NCI-H1092 (cell line): ENCODE results near the gene ACKR3.
A peak's percentile ranks its signal among the peaks of the same experiment; 100 is the strongest.

Source experiments
- DNase-seq: peaks from one replicate; lab custom pipeline; 2025; lab: John Stamatoyannopoulos, UW

Gene ACKR3

DNA sequence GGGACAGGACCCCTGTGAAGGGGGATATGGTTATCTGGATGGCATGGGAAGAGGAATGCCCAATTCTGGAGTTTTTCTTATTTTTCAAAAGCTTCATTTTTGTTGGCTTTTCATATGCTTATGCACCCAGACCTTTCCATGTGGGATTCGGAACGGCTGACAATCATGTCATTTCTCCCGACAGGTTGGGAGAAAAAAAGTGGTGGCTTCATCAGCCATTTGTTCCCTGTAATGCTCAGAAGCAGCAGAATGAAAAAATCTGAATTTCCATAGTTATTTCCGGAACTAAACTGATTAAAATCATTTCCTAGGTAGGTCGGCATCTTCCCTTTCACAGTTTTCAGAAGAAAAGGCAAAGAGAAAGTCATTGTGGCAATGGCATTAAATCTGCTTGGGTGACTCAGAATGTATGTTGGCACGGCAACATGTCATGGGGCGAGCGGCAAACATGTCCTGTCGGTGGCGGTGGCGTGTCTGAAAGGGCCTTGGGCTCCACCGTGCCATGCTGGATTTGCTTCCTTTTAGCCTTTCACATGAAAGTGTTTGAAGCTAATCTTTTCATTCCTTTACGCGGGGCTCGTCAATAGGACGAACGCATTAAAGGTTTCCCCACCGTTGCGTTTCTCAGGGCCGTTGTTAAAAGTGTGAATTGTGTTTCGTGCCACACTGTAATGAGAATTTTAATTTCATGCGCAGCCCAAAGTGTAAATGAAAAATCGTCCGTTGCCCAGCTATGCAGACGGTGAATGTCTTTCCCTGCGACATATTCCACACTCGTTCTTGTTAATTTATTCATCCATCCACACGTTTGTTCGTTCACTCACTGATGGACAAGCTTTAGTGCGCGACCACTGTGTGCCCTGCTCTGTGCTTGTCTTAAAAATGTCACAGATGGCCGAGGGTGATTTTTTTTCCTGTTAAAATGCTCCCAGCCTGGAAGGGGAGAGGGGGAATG lies 18.5 kb downstream of the ACKR3 start:
- no peak for DNase-seq

DNA sequence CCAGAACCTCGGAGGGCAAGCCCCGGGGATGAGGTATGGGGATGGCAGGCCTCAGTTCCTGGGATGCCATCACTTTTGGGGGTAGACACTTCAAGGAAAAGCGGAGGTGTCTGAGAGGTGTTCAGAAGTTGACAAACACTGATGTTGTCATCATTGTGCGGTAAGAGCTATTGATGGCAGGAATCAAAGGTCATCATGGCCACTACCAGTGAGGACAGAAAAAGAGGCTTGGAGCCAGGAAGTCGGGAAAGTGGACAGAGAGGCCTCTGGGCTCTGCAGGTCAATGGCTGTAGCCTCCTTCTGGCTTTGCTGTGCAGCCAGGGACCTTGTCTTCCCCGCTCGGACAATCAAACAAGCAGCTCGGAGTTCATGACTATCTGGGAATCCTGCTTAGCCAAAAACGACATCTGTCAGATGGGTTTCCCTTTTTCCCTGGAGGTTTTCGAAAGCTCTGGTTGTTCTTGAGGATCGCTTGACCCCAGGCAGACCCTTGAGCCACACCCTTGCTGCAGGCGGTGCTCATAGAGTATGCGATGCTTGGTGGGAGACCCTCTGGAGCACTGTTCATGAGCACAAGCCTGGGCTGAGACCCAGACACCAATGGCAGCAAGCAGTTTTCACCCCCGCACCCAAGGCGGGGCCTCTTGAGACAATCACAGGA lies 19.4 kb downstream of the ACKR3 start:
- no peak for DNase-seq

DNA sequence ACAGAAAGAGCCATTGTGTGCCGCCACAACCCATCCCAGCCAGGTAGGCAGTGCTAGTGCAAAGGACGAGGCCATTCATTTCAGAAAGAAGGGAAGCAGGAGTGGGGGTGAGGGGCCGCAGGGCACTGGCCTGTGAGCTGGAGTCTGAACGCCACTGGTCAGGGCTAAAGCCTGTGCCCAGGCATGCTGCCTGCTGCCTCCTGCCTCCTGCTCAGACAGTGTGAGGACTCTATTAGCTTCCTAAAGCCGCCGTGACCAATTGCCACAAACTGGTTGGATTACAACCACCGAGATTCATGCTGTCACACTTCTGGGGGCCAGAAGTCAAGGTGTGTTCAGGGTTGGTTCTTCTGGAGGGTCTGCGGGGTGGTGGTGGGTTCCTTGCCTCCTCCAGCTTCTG lies 21.2 kb downstream of the ACKR3 start:
- no peak for DNase-seq

DNA sequence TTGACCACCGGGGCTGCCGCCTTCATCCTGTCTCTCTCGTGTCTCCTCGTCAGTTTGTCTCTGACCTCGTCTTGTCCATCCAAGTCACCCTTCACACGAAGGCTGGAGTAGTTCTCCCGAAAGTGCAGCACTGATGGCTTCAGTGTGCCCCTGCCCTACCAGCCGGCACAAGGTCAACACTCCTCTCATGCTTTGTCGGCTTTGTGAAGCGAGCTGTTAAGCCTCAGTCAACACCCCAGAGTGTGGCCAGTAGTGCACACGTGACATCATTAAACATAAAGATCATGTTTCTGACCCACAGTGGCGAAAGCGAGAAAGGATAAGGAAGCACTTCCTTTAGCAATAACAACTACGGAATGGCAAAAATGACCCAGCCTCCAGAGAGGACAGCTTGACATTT lies 23.2 kb downstream of the ACKR3 start:
- peak; percentile 38 for DNase-seq

DNA sequence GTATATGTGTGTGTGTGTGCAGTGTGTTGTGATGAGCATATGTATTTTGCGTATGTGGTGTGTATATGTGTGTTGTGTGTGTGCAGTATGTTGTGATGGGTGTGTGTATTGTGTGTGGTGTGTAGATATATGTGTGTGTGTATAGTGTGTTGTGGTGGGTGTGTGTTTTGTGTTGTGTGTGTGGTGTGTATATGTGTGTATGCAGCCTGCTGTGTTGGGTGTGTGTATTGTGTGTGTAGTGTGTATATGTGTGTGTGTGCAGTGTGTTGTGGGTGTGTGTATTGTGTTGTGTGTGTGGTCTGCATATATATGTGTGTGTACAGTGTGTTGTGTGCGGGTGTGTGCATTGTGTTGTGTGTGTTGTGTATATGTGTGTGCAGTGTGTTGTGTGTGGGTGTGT lies 23.9 kb downstream of the ACKR3 start:
- no peak for DNase-seq

DNA sequence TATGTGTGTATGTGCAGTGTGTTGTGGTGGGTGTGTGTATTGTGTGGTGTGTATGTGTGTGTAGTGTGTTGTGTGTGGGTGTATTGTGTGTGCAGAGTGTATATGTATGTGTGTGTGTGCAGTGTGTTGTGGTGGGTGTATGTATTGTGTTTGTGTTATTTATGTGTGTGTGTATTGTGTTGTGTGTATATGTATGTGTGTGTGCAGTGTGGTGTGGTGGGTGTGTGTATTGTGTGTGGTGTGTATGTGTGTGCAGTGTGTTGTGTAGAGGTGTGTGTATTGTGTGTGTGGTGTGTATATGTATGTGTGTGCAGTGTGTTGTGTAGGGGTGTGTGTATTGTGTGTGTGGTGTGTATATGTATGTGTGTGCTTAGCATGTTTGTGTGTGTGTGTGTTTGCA lies 24.3 kb downstream of the ACKR3 start:
- DNase-seq, result no peak

DNA sequence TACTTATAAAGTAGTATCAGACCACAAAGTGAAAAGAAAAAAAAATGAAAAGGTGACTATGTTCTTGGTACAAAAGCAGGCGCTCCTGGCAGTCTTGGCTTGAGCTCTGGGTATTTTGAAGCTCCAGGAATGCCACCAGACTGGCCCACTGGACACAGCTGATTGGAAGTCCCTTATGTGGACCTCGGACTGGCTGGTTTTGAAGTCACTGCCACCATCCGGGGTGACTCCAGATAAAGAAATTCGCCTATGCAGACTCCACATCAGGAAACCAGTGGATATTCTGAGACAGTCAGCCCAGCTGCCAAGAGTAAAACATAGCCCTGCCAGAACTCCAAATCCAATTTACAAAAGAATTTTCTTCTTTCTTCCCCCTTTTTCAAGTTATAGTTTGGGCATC lies 28.0 kb downstream of the ACKR3 start:
- DNase-seq, result no peak

DNA sequence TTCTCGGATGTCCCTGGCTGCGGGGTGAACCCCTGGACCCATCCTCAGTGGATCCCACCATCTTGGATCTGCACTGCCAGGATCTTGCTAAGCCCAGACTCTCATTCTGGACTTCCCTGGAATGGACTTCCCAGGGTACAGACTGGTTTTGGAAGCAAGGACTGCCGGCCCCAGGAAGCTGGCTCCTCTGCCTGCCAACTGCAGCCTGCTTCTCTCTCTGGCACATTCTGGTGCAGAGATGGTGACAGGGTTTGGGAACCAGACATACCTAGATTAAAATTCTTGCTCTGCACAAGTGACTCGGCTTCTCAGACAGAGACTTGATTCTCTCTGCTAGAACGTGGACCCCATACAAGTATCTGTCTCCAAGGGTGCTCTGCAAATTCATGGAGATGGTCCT lies 29.4 kb downstream of the ACKR3 start:
- DNase-seq, result no peak

DNA sequence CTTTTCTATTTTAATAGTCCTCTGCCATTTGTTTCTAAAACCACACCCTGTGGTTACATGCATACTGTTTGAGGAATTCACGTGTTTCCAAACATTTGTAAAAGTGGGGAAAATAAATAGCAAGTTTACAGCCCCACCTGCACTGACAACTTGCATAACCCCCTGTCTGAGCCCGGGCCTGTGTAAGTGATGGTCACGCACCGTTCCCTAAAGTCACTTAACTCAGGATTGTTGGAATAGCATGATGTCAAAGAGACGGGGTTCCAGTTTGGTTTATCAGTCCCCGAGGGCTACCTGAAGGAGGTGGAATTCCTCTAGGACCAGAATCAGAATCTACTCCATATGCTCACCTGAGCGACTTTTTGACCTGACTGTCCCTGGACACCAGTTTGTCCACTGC lies 30.5 kb downstream of the ACKR3 start:
- no peak for DNase-seq

DNA sequence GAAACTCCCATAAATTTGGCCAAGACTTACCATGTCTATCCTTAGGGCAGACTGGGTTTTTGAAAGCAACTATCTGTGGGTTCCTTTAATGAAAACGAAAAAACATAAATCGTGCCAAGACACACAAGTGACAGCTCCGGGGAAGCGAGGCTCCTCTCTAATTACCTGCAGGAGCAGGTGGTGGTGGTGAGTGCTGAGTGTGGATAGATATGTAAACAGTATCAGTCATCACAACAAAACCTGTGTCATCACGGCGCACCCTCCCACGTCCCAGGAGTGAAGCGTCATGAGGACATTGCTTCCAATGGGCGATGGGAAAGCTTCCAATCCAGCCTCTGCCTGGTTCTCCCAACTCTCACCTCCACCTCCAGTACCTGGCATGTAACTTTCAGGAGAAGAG lies 31.3 kb downstream of the ACKR3 start:
- peak; percentile 11 for DNase-seq

DNA sequence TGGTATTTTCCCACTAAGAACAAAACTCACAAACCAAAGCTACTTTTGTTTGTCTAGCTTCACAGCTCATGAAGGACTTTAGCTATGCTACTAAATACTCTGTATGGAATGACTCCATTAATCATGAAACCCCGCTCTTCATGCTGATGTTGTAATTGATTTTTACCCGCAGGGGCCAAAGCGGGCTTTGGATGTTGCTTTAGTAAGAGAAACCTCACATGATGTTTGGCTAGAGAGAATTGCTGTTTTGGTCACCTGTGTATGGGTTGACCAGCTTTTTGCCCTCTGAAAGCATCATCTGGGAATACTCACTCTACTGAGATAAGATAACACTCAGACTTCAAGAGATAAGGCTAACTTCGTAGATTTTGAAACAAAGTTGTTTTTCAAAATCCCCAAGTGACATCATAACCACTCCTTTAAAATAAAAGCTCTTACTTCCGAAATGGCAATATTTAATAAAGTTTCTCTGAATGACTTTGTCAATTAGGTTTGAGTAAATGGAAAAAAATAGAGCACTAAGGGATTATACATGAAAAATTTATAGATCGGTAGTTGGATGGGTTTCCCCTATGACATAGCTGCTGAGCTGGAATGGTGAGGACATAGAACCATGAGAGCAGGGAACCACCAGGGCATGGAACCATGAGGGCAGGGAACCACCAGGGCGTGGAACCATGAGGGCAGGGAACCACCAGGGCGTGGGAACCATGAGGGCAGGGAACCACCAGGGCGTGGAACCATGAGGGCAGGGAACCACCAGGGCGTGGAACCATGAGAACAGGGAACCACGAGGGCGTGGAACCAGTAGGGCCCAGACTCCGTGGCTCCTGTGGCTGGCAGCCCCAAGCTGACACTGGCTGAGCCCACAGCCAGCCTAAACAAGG lies 31.9 kb downstream of the ACKR3 start:
- DNase-seq, result no peak

DNA sequence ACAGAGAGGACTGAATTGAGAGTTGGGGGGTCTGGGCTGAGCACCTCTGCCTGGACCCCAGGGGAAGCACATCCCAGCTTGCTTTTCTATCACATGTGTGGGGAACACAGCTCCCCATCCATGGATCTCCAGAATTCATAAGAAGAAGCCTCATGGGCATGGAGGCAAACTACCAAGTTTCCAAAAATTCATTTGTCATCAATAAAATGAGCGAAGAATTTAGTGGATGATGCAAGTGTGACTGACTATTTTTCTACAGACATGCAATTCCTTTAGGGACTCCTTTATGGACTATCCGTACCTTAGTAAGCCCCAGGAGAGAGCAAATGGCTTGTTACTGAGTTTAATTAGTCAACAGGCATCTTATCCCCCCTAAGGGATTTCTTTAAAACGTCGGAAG lies 33.1 kb downstream of the ACKR3 start:
- no peak for DNase-seq

DNA sequence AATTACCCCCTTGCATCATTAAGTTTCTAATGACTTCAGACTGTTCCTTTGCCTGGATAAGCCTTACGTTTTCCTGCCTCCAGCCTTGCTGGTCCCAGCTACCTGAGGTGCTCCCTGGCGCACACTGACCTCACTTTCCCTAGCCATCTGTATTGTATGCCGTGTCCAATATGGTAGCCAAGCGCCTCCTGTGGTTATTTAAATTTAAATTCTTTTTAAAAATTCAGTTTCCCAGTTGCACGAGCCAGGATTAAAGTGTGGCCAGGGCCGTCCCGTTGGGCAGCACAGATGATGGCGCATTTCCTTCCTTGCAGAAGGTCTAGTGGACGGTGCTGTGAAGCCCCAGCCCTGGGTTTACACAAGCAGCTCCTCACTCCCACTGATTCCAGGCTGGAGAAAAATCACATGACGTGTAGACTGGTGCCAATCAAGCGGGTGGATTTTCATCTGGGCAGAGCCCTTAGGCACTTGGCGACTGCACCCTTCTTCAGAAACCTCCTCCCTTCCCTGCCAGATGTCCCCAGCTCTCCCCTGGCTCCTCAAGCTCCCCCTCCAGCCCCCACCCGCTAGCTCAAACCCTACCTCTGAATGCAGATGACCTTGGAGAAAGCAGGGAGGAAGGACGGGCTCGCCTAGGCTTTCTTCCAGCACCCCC lies 33.9 kb downstream of the ACKR3 start:
- no peak for DNase-seq

DNA sequence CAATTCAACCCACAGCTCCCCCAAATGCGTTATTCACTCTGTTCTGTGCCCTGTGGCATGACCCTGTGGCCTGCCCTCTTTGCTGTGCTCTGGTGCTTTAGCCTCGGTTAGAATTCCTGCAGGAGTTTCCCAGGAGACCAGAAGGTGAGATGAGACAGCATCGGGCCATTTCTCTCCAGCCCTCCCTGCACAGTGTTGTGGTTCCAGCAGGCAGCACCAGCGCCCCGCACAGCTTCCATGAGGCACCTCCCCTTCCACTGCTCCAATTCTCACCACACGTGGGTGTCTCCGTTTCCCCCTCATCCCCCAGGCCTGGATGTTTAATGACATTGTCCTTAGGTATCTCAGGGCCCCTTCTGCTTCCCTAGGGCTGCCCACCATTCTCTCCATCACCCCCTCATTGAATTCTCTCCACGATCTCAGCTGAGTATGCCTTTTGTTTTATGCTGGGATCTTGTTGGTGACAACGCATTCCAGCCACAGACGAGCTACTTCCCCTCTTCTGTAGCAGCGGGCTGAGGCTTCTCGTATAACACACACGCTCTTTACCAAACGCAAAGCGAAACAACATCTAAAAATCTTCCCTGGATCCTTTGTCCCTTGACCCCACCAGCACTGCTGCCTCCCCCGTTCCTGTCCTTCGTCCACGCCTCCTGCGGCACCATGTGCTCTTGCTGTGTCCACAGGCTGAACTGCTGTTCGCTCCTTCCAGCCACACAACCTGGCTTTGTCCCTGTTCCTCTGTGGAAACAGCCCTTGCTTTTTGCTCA lies 35.1 kb downstream of the ACKR3 start:
- no peak for DNase-seq

DNA sequence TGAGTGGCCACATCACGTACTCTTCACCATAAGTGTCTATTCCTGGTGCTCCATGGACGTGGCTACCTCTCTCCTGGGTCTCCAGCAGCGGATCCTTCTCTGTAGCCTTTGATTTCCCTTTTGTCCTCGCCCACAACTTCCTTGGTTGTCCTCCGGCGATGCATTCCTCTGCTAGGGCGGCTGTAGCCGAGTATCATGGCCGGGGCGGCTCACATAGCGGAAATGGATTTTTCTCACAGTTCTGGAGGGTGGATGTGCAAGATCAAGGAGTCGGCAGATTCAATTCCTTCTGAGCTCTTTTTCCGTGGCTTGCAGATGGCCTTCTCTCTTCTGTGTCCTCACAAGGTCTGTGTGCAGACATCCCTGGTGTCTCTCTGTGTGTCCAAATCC lies 35.7 kb downstream of the ACKR3 start:
- DNase-seq, result no peak

DNA sequence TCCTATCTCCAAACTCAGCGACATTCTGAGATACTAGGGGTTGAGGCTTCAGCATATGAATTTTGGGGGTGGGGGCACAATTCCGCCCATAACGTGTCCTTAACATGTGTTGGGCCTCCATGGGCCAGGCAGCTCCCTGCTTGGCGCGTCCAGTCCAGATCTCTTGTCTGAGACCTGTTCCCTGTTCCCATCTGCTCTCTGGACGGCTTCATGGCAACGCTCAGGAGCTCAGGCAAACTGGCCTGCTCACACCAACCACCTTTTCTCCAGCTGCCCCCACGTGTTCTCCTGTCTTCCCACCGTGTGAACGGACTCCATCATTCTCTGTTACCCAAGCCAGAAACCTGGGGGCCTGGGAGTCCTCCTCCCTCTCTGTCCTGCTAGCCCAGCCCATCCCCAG lies 36.4 kb downstream of the ACKR3 start:
- DNase-seq, result no peak

DNA sequence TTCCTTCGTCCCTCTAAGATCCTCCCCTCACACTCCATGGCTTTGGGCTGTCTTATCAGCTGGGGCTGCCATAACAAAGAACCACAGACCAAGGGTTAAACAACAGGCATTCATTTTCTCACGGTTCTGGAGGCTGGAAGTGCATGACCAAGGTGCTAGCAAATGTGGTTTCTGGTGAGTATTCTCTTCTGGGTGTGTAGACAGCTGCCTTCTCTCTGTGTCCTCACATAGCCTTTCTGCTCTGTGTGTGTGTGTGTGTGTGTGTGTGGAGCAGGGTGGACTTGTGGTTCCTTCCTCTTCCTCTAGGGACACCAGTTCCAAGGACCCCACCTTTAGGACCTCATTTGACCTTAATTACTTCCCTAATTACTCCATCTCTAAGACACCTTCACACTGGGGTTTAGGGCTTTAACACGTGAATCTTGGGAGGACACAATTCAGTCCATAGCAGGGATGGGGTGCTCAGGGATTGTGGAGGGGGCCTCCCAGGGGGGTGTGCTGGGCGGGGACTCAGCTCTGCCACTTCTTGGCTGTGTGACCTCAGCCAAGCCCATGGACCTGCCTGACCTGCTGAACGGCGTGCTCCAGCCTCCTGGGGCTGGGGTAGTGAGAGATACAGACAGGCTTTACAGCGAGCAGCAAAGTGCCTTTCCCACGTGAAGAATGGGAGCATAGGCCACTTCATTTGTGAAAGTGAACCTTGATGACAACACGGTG lies 38.0 kb downstream of the ACKR3 start:
- DNase-seq, result no peak

DNA sequence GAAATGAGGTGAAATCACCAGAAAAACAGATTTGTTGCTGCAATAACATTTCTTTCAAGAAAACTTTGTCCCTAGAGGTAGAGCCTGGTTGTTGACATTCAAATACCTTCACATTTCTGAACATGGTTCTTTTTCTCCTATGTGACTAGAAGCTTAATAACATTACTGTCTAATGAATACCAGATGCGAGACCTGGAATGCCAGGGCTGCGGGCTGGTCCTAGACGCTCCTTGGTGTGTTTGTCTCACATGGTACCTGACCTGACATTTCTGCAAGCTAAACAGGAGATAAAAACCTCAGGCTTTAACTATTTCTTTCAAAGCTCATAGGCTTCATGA lies 38.5 kb downstream of the ACKR3 start:
- DNase-seq, result no peak

DNA sequence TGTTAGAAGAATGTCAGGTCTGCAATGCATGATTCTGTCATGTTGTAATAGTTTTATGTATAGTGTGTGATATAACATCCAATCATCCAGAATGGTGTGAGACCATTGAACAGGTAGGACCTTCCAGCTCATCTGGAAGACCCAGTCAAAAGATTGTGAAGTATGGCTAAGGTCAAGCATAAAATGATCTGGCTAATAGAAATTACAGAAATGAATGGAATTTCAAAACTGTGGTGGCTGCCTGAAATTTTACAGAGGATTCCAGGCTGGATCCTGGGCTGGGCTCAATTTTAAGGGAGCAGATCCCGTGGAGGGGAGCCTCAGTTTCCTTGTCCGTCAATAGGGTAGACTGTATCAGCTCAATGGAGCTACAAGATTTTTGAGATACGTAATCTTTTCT lies 39.1 kb downstream of the ACKR3 start:
- no peak for DNase-seq

DNA sequence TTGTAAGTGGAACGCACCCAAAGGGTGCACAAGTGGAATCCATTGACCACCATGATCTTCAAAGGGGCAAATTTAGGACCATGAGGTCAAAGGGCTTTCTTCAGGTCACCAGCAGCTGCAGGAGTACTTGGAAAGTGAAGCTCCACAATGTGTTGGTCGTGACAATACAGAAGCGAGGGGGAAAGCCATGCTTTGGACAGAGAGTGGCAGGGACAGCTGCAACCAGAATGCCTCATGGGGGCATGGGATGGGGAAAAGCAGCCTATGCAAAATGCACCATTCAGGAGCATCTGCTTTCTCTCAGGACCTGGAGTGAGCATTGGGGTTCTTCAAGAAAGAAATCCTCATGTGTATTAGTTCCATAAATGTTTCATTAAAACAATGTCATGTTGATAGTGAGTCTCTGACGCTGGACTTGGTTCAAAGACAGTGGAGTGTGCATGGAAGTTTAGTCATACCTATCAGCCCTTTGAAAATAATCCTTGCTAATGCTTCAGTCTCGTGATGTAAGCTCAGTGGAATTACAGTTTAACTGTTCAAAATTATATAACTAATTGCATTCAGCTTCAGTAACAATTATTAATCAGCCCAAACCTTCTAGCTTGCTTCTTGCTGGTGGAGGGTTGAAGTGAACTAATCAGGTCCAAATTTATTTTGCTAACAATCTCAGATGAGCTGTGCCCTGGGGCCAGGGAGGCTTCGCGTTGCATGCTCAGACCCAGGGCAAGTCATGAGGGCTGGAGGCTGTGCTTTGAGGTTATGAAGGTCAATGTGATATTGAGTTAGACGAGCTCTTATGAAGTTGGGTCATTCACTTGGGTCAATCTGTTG lies 41.6 kb downstream of the ACKR3 start:
- DNase-seq, result no peak
